ENCODE data around the gene DSTN. TPM values are rescaled to one million over a fixed set of nuclear protein-coding genes. Genes with fewer than 3 reads are reported as not detected.
A peak's percentile ranks its signal among the peaks of the same experiment; 100 is the strongest.

The DSTN gene
- 202 TPM for total RNA-seq (2021; ENCODE audit: unreplicated experiment)
- polyA plus RNA-seq (2012): 96.2 and 121 TPM in 2 replicates
- percentile 94 among the genes with signal in this experiment for Bru-seq, nascent RNA
- percentile 92 among the genes with signal in this experiment for BruChase-seq, experiment 1, labeled RNA remaining after a 6-hour chase
- BruChase-seq, experiment 2, labeled RNA remaining after a 2-hour chase: percentile 79 among the genes with signal in this experiment
- long read RNA-seq, transcript DSTN-201 (4 exons, 3,617 nt): major isoform, 325 of 479 reads
- long read RNA-seq, transcript DSTN-203 (5 exons, 1,853 nt): minor isoform, 6 of 479 reads
- long read RNA-seq, partial matches to known transcripts: 20 of 479 reads
- long read RNA-seq, other reads (novel, unspliced or antisense): 128 of 479 reads

DNA sequence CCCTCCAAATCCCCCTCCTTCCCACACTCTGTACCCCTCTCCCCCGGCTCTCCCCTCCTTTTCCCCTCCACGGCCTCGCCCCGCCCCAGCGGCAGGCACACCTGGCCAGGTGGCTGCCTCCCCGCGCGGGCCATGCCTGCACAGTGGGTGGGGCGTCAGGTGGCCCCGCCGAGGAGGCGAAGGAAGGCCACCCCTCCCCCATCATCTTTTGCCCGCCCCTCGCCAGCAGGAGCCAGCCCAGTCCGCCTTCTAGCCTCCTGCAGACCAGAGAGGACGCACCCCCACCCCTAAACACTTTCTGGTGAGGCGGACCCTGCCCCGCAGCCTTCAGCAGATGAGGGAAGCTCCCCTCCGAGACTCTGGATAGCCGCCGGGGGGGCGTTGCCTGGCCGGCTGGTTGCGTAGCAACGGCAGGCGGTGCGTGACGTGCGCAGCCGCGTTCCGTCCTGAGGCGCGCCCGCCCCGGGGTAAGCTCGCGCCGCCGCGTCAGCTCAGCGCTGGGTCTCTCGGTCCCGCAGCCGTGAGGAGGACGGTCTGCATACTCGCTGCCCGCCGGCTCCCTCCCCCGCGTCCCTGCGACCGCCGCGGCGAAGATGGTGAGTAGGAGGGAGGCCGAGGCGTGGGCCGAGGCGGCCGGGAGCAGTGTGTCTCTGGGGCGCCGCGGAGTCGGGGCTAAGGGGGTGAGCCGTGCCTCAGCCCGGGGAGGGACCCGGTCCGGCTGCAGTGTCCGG, at the start of gene DSTN:
TSS of gene DSTN (plus strand) at position 460 of the 731 bp plus-strand sequence. CDS start at position 594, 134 bp downstream.
- ATAC-seq (peak; percentile 77), DNase-seq (ENCODE audit: low read depth, low spot score) (peak; percentile 78)
- RAD21 ChIA-PET (ENCODE audit: low non-redundant PET in 1 of 2, low total read pairs in 2 of 2, uncharacterized antibody in 2 of 2, unreplicated experiment in 2 of 2): interaction anchor here (0.7 to 1.1 kb wide), 3 partner anchors 13 to 51 kb away, joined by 3 to 4 read pairs (median 4); no protein-coding TSS in a partner anchor
- Histone ChIP-seq H3K9me3 (ENCODE audit: control insufficient read depth in 1 of 2, insufficient read depth in 1 of 2, low read depth in 1 of 2, low read length in 2 of 2) (no peaks in the 10 kb centered on the region), H3K4me2 (ENCODE audit: low read length) (peak within 1 kb of the TSS; percentile 85), H3K9me2 (ENCODE audit: insufficient read depth) (no peaks in the 10 kb centered on the region), H4K20me1 (ENCODE audit: insufficient read depth) (peaks cover 22% of the 10 kb centered on the region; the same call in 1 of the 2 replicates), H3K36me3 (ENCODE audit: control insufficient read depth in 1 of 2, insufficient read depth in 2 of 2, low read length in 2 of 2) (peaks cover 0 to 6% of the 10 kb centered on the region in 2 experiments; a peak in 2 of 4 replicates), H3K79me2 (ENCODE audit: insufficient read depth, low read length) (peaks cover 55% of the 10 kb centered on the region), H3K9ac (ENCODE audit: low read length) (peak within 1 kb of the TSS; percentile 93), H3K4me3 (replicated peaks in 1 of 2; ENCODE audit: low read depth in 1 of 2, low read length in 2 of 2) (peak within 1 kb of the TSS; percentile 71 to 90), H3K4me1 (ENCODE audit: control insufficient read depth in 1 of 2, insufficient read depth in 2 of 2, low read length in 2 of 2) (peaks cover 37 to 53% of the 10 kb centered on the region in 2 experiments), H2AFZ (ENCODE audit: low read depth, low read length, poor library complexity, severe bottlenecking) (no peak within 1 kb of the TSS), H3K27ac (ENCODE audit: low read depth, low read length) (peak within 1 kb of the TSS; percentile 98), H3K27me3 (ENCODE audit: insufficient read depth, low read length) (no peaks in the 10 kb centered on the region)
- POLR2A ChIA-PET: interaction anchor here (0.7 to 2.1 kb wide), 13 partner anchors 9 to 718 kb away, joined by 3 to 38 read pairs (median 4); partner anchors contain the start of genes BFSP1, RRBP1 and ZNF133
- intact Hi-C loops (cut with micrococcal nuclease): loop anchor here (1.0 kb wide), 2 partner anchors 11 to 32 kb away; no protein-coding TSS in a partner anchor
- CTCF ChIA-PET: interaction anchor here (0.7 to 1.1 kb wide), 4 partner anchors 9 to 80 kb away, joined by 3 to 5 read pairs (median 4); no protein-coding TSS in a partner anchor
- BruUV-seq (replicated peaks): no TSS peak
- peak; percentile 79; the same call in 1 of the 2 replicates for TF ChIP-seq ZFX (IDR thresholded peaks at IDR 0.05)
- no peak for TF ChIP-seq REST (IDR thresholded peaks at IDR 0.05; ENCODE audit: low read depth)
- no peak for TF ChIP-seq SRF (IDR thresholded peaks at IDR 0.05; ENCODE audit: low read depth)
- TF ChIP-seq, protein P1, sequence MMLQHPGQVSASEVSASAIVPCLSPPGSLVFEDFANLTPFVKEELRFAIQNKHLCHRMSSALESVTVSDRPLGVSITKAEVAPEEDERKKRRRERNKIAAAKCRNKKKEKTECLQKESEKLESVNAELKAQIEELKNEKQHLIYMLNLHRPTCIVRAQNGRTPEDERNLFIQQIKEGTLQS (IDR thresholded peaks at IDR 0.05): no peak
- no peak for TF ChIP-seq EZH2phosphoT487 (IDR thresholded peaks at IDR 0.05; ENCODE audit: borderline replicate concordance)
- no peak for TF ChIP-seq YY1 (IDR thresholded peaks at IDR 0.05; ENCODE audit: extremely low read depth, insufficient replicate concordance, low read depth, low read length)
- TF ChIP-seq EZH2 (IDR thresholded peaks at IDR 0.05): no peak
- peak; percentile 43; the same call in 1 of the 2 replicates for TF ChIP-seq SP1 (IDR thresholded peaks at IDR 0.05; ENCODE audit: low read depth)
- no peak for TF ChIP-seq ZBTB33 (IDR thresholded peaks at IDR 0.05; ENCODE audit: extremely low read depth, insufficient replicate concordance, low read length)
- TF ChIP-seq, protein P2, sequence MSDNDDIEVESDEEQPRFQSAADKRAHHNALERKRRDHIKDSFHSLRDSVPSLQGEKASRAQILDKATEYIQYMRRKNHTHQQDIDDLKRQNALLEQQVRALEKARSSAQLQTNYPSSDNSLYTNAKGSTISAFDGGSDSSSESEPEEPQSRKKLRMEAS (IDR thresholded peaks at IDR 0.05): peak; percentile 77
- TF ChIP-seq FOSL1 (IDR thresholded peaks at IDR 0.05; ENCODE audit: low read depth): no peak
- no peak for TF ChIP-seq JUND (IDR thresholded peaks at IDR 0.05)
- no peak for TF ChIP-seq RAD21 (IDR thresholded peaks at IDR 0.05; ENCODE audit: low read depth)
- TF ChIP-seq ZNF274 (IDR thresholded peaks at IDR 0.05; ENCODE audit: low read depth, low read length): no peak
- TF ChIP-seq EGR1 (IDR thresholded peaks at IDR 0.05; ENCODE audit: low read depth): no peak
- no peak for TF ChIP-seq CBX3 (IDR thresholded peaks at IDR 0.05; ENCODE audit: low read depth)
- no peak for TF ChIP-seq TCF7L2 (IDR thresholded peaks at IDR 0.05; ENCODE audit: borderline replicate concordance, extremely low read depth, insufficient read depth, insufficient read length)
- peak; percentile 82 for TF ChIP-seq POLR2AphosphoS5 (IDR thresholded peaks at IDR 0.05; ENCODE audit: low read depth, low read length)
